ENCODE measurements around the gene KIAA0232. TPM values are rescaled to one million over a fixed set of nuclear protein-coding genes. Genes with fewer than 3 reads are reported as not detected.
A peak's percentile ranks its signal among the peaks of the same experiment; 100 is the strongest.

KIAA0232 gene
- total and polyA plus RNA-seq, 11 donors: 20.0 to 78.4 (median 67.7) TPM

DNA sequence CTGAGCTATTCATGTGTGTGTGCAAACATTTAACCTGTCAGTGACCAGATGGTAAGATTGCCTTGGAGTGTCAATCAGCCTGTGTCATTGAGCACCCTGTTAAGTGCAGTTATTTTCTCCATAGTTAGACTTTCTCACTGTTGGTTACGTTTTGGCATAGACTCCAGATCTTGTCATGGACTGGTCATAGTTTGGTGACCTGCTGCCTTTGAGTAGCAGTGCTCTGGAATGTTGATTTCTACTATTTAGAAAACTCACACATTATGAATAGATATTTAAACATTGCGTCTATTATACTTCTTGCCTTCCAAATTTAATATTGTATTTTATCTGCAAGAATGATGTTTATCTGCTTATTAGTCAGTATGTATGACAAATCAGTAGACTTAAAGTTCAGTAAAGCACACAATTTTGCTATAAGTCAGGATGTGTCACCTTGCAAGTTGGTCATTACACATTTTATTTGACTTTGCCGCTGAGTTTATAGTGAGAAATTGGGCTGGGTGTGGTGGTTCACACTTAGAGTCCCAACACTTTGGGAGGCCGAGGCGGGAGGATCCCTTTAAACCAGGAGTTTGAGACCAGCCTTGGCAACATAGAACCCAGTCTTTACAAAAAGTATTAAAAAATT, 42.4 kb downstream of the KIAA0232 start:
- no peak for ATAC-seq
- no peak for TF ChIP-seq POLR2A (IDR thresholded peaks at IDR 0.05)
- TF ChIP-seq, protein P1, sequence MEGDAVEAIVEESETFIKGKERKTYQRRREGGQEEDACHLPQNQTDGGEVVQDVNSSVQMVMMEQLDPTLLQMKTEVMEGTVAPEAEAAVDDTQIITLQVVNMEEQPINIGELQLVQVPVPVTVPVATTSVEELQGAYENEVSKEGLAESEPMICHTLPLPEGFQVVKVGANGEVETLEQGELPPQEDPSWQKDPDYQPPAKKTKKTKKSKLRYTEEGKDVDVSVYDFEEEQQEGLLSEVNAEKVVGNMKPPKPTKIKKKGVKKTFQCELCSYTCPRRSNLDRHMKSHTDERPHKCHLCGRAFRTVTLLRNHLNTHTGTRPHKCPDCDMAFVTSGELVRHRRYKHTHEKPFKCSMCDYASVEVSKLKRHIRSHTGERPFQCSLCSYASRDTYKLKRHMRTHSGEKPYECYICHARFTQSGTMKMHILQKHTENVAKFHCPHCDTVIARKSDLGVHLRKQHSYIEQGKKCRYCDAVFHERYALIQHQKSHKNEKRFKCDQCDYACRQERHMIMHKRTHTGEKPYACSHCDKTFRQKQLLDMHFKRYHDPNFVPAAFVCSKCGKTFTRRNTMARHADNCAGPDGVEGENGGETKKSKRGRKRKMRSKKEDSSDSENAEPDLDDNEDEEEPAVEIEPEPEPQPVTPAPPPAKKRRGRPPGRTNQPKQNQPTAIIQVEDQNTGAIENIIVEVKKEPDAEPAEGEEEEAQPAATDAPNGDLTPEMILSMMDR (IDR thresholded peaks at IDR 0.05): no peak
- Histone ChIP-seq H3K9me3 (peaks cover 0 to 27% (median 9%) of the 10 kb centered on the region in 12 donors), H3K4me1 (peaks cover 0 to 43% (median 23%) of the 10 kb centered on the region in 12 donors), H3K4me3 (no peak overlapping the region), H3K27me3 (no peaks in the 10 kb centered on the region), H3K27ac (peak overlapping the region in 1 of 12 donors; percentile 12), H3K36me3 (peaks cover 0 to 56% (median 40%) of the 10 kb centered on the region in 9 donors)
- intact Hi-C loops (cut with DNase I): no loop called here
- WGBS, 4 donors: 87 to 90% (median 89%) methylated on average over 5 of the region's 5 CpGs
- DNase-seq: no peak

DNA sequence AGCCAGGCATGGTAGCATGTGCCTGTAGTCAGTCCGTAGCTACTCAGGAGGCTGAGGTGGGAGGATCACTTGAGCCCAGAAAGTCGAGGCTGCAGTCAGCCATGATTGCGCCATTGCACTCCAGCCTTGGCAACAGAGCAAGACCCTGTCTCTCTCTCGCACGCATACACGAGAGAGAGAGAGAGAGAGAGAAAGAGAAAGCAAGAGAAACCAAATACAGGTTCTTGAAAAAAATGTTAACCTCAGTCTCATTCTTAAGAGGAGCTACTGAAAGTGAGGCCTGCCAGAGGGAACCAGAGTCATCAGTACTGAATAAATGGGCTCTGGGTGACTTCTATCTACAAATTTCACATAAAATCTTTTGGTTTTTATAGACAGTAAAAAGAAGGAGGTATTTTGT, 42.9 kb downstream of the KIAA0232 start:
- ATAC-seq: no peak
- WGBS, 4 donors: 85 to 92% (median 88%) methylated on average over 6 of the region's 6 CpGs
- no peak for DNase-seq
- peaks cover 0 to 46% (median 24%) of the 10 kb centered on the region in 12 donors for H3K4me1 ChIP-seq
- H3K9me3 ChIP-seq: peaks cover 0 to 22% (median 7%) of the 10 kb centered on the region in 12 donors
- peak overlapping the region in 1 of 12 donors; percentile 12 for H3K27ac ChIP-seq
- H3K27me3 ChIP-seq: no peaks in the 10 kb centered on the region
- H3K4me3 ChIP-seq: no peak overlapping the region
- intact Hi-C loops (cut with DNase I): no loop called here
- H3K36me3 ChIP-seq: peaks cover 0 to 61% (median 45%) of the 10 kb centered on the region in 9 donors
- TF ChIP-seq, protein P1 (IDR thresholded peaks at IDR 0.05): no peak
- TF ChIP-seq POLR2A (IDR thresholded peaks at IDR 0.05): no peak

DNA sequence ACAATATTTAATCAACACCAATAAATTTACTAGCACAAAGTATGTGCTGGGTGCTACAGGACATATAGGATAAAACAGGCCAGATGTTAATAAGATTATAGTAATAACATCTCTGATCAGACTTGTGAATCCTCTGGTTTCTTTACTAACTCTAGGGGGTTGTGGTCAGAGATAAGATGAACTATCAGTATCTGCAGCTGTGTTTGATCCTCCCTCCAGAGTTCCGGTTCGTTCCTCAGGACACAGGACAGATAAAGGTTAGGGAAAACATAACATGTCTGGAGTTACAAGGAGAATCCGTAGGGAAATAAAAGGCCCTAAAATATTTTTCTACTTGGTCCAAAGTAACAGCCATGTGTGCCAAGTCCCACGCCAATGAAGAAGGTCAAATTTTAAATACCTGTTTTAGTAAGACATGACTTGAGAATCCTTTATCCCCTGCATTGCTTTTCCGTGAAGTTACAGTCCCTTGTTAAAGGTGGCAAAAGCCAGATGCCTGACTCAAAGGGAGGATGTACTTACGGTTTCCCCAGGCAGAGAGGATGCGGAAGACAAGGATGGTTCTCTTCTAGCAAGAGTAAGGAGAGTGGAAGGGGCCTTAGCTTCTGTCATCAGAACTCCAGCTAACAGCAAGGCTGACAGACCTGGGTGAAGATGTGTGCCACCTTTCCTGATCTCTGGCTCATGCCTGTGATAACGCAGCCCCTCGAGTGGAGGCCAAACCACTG, 44.4 kb downstream of the KIAA0232 start:
- Histone ChIP-seq H3K4me3 (no peak overlapping the region), H3K36me3 (peaks cover 0 to 76% (median 61%) of the 10 kb centered on the region in 9 donors), H3K9me3 (peaks cover 0 to 6% (median 0%) of the 10 kb centered on the region in 12 donors), H3K4me1 (peaks cover 0 to 46% (median 24%) of the 10 kb centered on the region in 12 donors), H3K27me3 (no peaks in the 10 kb centered on the region), H3K27ac (no peak overlapping the region)
- TF ChIP-seq, protein P1 (IDR thresholded peaks at IDR 0.05): no peak
- no peak for TF ChIP-seq POLR2A (IDR thresholded peaks at IDR 0.05)
- no peak for DNase-seq
- 62 to 72% (median 68%) methylated on average over 9 of the region's 9 CpGs for WGBS, 4 donors
- intact Hi-C loops (cut with DNase I): no loop called here
- ATAC-seq: peak in 1 of 4 donors; percentile 42

DNA sequence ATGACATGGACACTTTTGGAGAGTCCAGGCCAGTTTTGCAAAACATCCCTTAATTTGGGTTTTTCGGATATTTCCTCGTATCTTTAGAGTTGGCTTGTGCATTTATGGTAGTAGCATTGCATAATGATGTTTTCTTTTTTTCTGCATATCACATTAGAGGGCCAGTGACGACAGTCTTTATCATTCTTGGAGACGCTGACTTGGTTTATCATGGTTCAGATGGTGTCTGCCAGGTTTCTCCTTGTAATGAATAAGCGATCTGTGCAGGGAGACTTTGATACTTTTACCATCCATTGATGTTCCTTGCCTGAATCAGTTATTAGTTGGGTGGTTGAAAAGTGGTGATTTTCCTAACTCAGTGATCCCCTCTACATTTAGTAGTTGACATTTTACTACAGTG, 46.6 kb downstream of the KIAA0232 start:
- Histone ChIP-seq H3K4me3 (no peak overlapping the region), H3K9me3 (no peaks in the 10 kb centered on the region), H3K27me3 (no peaks in the 10 kb centered on the region), H3K27ac (no peak overlapping the region), H3K4me1 (peaks cover 0 to 40% (median 22%) of the 10 kb centered on the region in 12 donors), H3K36me3 (peaks cover 0 to 96% (median 77%) of the 10 kb centered on the region in 9 donors)
- no peak for ATAC-seq
- TF ChIP-seq, protein P1 (IDR thresholded peaks at IDR 0.05): no peak
- no peak for TF ChIP-seq POLR2A (IDR thresholded peaks at IDR 0.05)
- 58 to 62% (median 60%) methylated on average over 5 of the region's 5 CpGs for WGBS, 4 donors
- no peak for DNase-seq
- intact Hi-C loops (cut with DNase I): no loop called here
